Smooth muscle cell (in vitro differentiated cells): Measurements from ENCODE around the gene G6PC2. TPM values are rescaled to one million over a fixed set of nuclear protein-coding genes. Genes with fewer than 3 reads are reported as not detected.

Experiments used
- DNase-seq: peaks from one replicate; lab custom pipeline; 2025; ENCODE audit not compliant: unreplicated experiment; lab: John Stamatoyannopoulos, UW
- H2AFZ ChIP-seq: fragments of 200-600 bp; sonication (generic); 2 replicates; pipeline ENCODE4 v1.6.0; 2016; ENCODE audit warnings: antibody characterized with exemption, low read depth, mild to moderate bottlenecking
- H3F3A ChIP-seq: fragments of 200-600 bp; sonication (generic); 2 replicates; pipeline ENCODE4 v1.6.0; 2017; ENCODE audit warnings: antibody characterized with exemption, low read depth
- H3K27ac ChIP-seq: fragments of 200-600 bp; sonication (generic); 2 replicates; pipeline ENCODE4 v1.5.1; 2016; ENCODE audit warnings: low read depth, mild to moderate bottlenecking
- H3K27me3 ChIP-seq: fragments of 200-600 bp; sonication (generic); 2 replicates; pipeline ENCODE4 v1.6.1; 2016; ENCODE audit warnings: low read depth, mild to moderate bottlenecking
- H3K36me3 ChIP-seq: fragments of 200-600 bp; sonication (generic); 2 replicates; pipeline ENCODE4 v1.5.1; 2016; ENCODE audit warnings: low read depth
- H3K4me1 ChIP-seq: fragments of 200-600 bp; sonication (generic); 2 replicates; pipeline ENCODE4 v1.5.1; 2016; ENCODE audit warnings: low read depth
- H3K4me2 ChIP-seq: fragments of 200-600 bp; sonication (generic); 2 replicates; pipeline ENCODE4 v1.6.0; 2016; ENCODE audit warnings: mild to moderate bottlenecking
- H3K4me3 ChIP-seq: fragments of 200-600 bp; sonication (generic); 2 replicates; pipeline ENCODE4 v1.5.1; 2016; ENCODE audit warnings: mild to moderate bottlenecking
- H3K79me2 ChIP-seq: fragments of 200-600 bp; sonication (generic); 2 replicates; pipeline ENCODE4 v1.6.0; 2016; ENCODE audit warnings: low read depth, mild to moderate bottlenecking
- H3K9ac ChIP-seq: fragments of 200-600 bp; sonication (generic); 2 replicates; pipeline ENCODE4 v1.6.0; 2016; ENCODE audit warnings: low read depth
- H3K9me3 ChIP-seq: fragments of 200-600 bp; sonication (generic); replicated peaks from 2 replicates; pipeline ENCODE4 v1.5.1; 2016; ENCODE audit warnings: low read depth
- H4K20me1 ChIP-seq: fragments of 200-600 bp; sonication (generic); 2 replicates; pipeline ENCODE4 v1.6.0; 2016; ENCODE audit warnings: low read depth
- WGBS: methylation state at CpG from one replicate; pipeline ENCODE4 v1.1.7; 2016; ENCODE audit warnings: low lambda C conversion rate; 5-methylcytosine and 5-hydroxymethylcytosine counted together
- polyA plus RNA-seq: library from polyadenylated mRNA; unstranded; fragments of >200 nt; fragmentation: Nextera tagmentation; extraction: Ambion mirVana; gene quantifications from 2 replicates; pipeline ENCODE4 v1.2.1, GENCODE V29; 2016
- total RNA-seq: library from RNA; depleted of rRNA; stranded (reverse); fragments of >200 nt; gene quantifications from 2 replicates; pipeline ENCODE4 v1.2.3, GENCODE V29; 2014
- TF ChIP-seq, protein P1 (sequence below): fragments of 200-600 bp; sonication (generic); IDR thresholded peaks from 2 replicates; pipeline ENCODE4 v1.5.1; 2017; ENCODE audit warnings: borderline replicate concordance, mild to moderate bottlenecking, antibody characterized with exemption; ENCODE audit not compliant: insufficient read depth, poor library complexity, severe bottlenecking

The G6PC2 gene
- not detected in 2 replicates for total RNA-seq
- polyA plus RNA-seq, result not detected in 2 replicates

DNA sequence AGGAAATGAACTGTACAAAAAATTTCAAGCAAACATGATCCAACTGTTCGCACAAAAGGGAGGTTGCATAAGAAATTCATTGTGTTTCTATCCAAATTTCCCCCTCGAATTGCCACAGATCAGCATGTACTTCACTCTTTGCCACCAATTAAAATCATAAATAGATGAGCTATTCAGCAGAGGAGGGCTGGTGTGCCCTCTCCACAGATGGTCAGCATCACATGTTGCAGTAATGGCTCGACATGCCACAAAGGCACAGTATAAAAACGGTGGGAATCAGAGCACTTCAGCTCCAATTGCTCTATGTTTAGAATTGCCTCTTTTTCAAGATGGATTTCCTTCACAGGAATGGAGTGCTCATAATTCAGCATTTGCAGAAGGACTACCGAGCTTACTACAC is at the start of gene G6PC2:
G6PC2 (plus strand) TSS at position 289 of the 400 bp plus-strand sequence; CDS start at position 330, 41 bp downstream.
- H3K27ac ChIP-seq, result no peak within 1 kb of the TSS
- DNase-seq, result no peak
- no peaks in the 10 kb centered on the region for H3F3A ChIP-seq
- no peaks in the 10 kb centered on the region for H3K79me2 ChIP-seq
- 89% methylated on average over 5 of the region's 5 CpGs for WGBS
- H3K4me3 ChIP-seq, result no peak within 1 kb of the TSS
- no peaks in the 10 kb centered on the region for H3K9me3 ChIP-seq
- no peaks in the 10 kb centered on the region for H3K4me1 ChIP-seq
- TF ChIP-seq, protein P1, sequence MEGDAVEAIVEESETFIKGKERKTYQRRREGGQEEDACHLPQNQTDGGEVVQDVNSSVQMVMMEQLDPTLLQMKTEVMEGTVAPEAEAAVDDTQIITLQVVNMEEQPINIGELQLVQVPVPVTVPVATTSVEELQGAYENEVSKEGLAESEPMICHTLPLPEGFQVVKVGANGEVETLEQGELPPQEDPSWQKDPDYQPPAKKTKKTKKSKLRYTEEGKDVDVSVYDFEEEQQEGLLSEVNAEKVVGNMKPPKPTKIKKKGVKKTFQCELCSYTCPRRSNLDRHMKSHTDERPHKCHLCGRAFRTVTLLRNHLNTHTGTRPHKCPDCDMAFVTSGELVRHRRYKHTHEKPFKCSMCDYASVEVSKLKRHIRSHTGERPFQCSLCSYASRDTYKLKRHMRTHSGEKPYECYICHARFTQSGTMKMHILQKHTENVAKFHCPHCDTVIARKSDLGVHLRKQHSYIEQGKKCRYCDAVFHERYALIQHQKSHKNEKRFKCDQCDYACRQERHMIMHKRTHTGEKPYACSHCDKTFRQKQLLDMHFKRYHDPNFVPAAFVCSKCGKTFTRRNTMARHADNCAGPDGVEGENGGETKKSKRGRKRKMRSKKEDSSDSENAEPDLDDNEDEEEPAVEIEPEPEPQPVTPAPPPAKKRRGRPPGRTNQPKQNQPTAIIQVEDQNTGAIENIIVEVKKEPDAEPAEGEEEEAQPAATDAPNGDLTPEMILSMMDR, result no peak
- H3K36me3 ChIP-seq, result no peaks in the 10 kb centered on the region
- H2AFZ ChIP-seq, result no peak within 1 kb of the TSS
- H3K27me3 ChIP-seq, result no peaks in the 10 kb centered on the region
- H3K4me2 ChIP-seq, result no peak within 1 kb of the TSS
- H4K20me1 ChIP-seq, result no peaks in the 10 kb centered on the region
- H3K9ac ChIP-seq, result no peak within 1 kb of the TSS

GRCh38 chr2:168851674-168852320 is 49.3 kb upstream of the G6PC2 start:
- no peak overlapping the region for H3K4me3 ChIP-seq
- H3K27me3 ChIP-seq, result no peaks in the 10 kb centered on the region
- TF ChIP-seq, protein P1, result no peak
- H3K79me2 ChIP-seq, result no peaks in the 10 kb centered on the region
- H3K9ac ChIP-seq, result no peak overlapping the region
- H3K4me1 ChIP-seq, result no peaks in the 10 kb centered on the region
- H4K20me1 ChIP-seq, result no peaks in the 10 kb centered on the region
- H3F3A ChIP-seq, result no peaks in the 10 kb centered on the region
- H3K4me2 ChIP-seq, result no peak overlapping the region
- no peaks in the 10 kb centered on the region for H3K36me3 ChIP-seq
- no peak overlapping the region for H3K27ac ChIP-seq
- H2AFZ ChIP-seq, result no peak overlapping the region
- no peaks in the 10 kb centered on the region for H3K9me3 ChIP-seq
- 89% methylated on average over 5 of the region's 5 CpGs for WGBS
- DNase-seq, result no peak

DNA sequence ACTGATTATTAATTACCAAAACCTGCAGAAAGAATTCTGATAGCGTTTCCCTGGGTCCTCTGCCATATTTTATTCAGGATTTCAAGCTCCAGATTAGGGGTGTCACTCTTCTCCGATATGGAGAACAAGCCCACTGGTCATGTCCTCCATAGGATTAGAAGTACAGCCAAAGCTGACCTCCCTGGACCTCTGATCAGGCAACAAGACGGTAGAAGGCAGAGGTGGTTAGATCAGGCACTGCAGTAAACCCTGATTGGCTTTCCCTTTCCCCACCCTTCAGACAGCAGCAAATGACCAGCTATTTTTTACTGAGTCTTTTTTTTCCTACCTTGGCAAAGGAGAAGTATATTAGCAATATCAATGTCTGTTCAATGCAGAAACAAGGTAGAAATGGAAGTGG is 48.6 kb upstream of the G6PC2 start:
- Histone ChIP-seq H3F3A (no peaks in the 10 kb centered on the region), H3K9ac (no peak overlapping the region), H3K36me3 (no peaks in the 10 kb centered on the region), H3K4me1 (no peaks in the 10 kb centered on the region), H2AFZ (no peak overlapping the region), H3K27ac (no peak overlapping the region), H3K4me3 (no peak overlapping the region), H3K79me2 (no peaks in the 10 kb centered on the region), H3K27me3 (no peaks in the 10 kb centered on the region), H3K9me3 (no peaks in the 10 kb centered on the region), H4K20me1 (no peaks in the 10 kb centered on the region), H3K4me2 (no peak overlapping the region)
- 32% methylated on average over 3 of the region's 3 CpGs for WGBS
- TF ChIP-seq, protein P1, result no peak
- DNase-seq, result no peak

- Histone ChIP-seq H3K4me2 (no peak overlapping the region), H3F3A (no peaks in the 10 kb centered on the region), H3K9ac (no peak overlapping the region), H3K79me2 (no peaks in the 10 kb centered on the region), H3K27me3 (no peaks in the 10 kb centered on the region), H3K27ac (no peak overlapping the region), H3K36me3 (no peaks in the 10 kb centered on the region), H3K9me3 (no peaks in the 10 kb centered on the region), H3K4me3 (no peak overlapping the region), H4K20me1 (no peaks in the 10 kb centered on the region), H2AFZ (no peak overlapping the region), H3K4me1 (no peaks in the 10 kb centered on the region)
- 96% methylated on average over 1 of the region's 1 CpG for WGBS
- DNase-seq, result no peak
- TF ChIP-seq, protein P1, result no peak
Observed at GRCh38 chr2:168853471-168853870, 47.6 kb upstream of the G6PC2 start.
